ENCODE data around the gene MACROD2. TPM values are rescaled to one million over a fixed set of nuclear protein-coding genes. Genes with fewer than 3 reads are reported as not detected.
"Not testable (repeated sequence)": the region's sequence is repeated elsewhere in the genome, so short reads cannot be mapped to it uniquely, and the experiment has no call there.

The MACROD2 gene
- polyA plus RNA-seq, 1 donor from 2014 or later = 23.2 TPM

GRCh38 chr20:14033310-14033709 lies 38.0 kb downstream of the MACROD2 start:
- Histone ChIP-seq H3K27me3 (ENCODE audit: insufficient read depth, low read depth, low read length) (no peaks in the 10 kb centered on the region), H4K20me1 (ENCODE audit: insufficient read depth) (no peaks in the 10 kb centered on the region), H3K9ac (ENCODE audit: low read length) (no peak overlapping the region), H3K27ac (ENCODE audit: low read length) (no peak overlapping the region), H3K79me2 (replicated peaks; ENCODE audit: insufficient read depth, low read length) (no peaks in the 10 kb centered on the region), H3K9me3 (ENCODE audit: low read length) (no peaks in the 10 kb centered on the region), H3K4me3 (ENCODE audit: low read length) (no peak overlapping the region), H3K4me2 (ENCODE audit: low read length) (no peak overlapping the region), H3K36me3 (ENCODE audit: insufficient read depth, low read length) (no peaks in the 10 kb centered on the region), H3K9me2 (ENCODE audit: insufficient read depth, low read length) (no peaks in the 10 kb centered on the region), H3F3A (ENCODE audit: insufficient read depth, low read length, poor library complexity, severe bottlenecking) (no peaks in the 10 kb centered on the region), H2AFZ (ENCODE audit: low read depth, low read length) (no peak overlapping the region)
- TF ChIP-seq CTCF (IDR thresholded peaks at IDR 0.05; ENCODE audit: poor library complexity, severe bottlenecking) (no peak), POLR2AphosphoS5 (IDR thresholded peaks at IDR 0.05) (no peak), TAF1 (IDR thresholded peaks at IDR 0.05; ENCODE audit: low read depth) (no peak), SMC3 (conservative IDR thresholded peaks at IDR 0.05; ENCODE audit: poor library complexity) (no peak), EP300 (conservative IDR thresholded peaks at IDR 0.05; ENCODE audit: poor library complexity, severe bottlenecking) (no peak), REST (IDR thresholded peaks at IDR 0.05; ENCODE audit: borderline replicate concordance) (no peak), EZH2 (IDR thresholded peaks at IDR 0.05; ENCODE audit: borderline replicate concordance, insufficient read depth, low read length, poor library complexity, severe bottlenecking) (no peak), RAD21 (conservative IDR thresholded peaks at IDR 0.05) (no peak), MXI1 (conservative IDR thresholded peaks at IDR 0.05; ENCODE audit: poor library complexity, severe bottlenecking) (no peak)

- Histone ChIP-seq H4K20me1 (ENCODE audit: insufficient read depth) (no peaks in the 10 kb centered on the region), H3K9me2 (ENCODE audit: insufficient read depth, low read length) (no peaks in the 10 kb centered on the region), H3K79me2 (replicated peaks; ENCODE audit: insufficient read depth, low read length) (no peaks in the 10 kb centered on the region), H3K9ac (ENCODE audit: low read length) (no peak overlapping the region), H3K4me3 (ENCODE audit: low read length) (no peak overlapping the region), H2AFZ (ENCODE audit: low read depth, low read length) (no peak overlapping the region), H3K9me3 (ENCODE audit: low read length) (no peaks in the 10 kb centered on the region), H3K4me2 (ENCODE audit: low read length) (no peak overlapping the region), H3K27me3 (ENCODE audit: insufficient read depth, low read depth, low read length) (no peaks in the 10 kb centered on the region), H3F3A (ENCODE audit: insufficient read depth, low read length, poor library complexity, severe bottlenecking) (no peaks in the 10 kb centered on the region), H3K36me3 (ENCODE audit: insufficient read depth, low read length) (no peaks in the 10 kb centered on the region), H3K27ac (ENCODE audit: low read length) (no peak overlapping the region)
- TF ChIP-seq MXI1 (conservative IDR thresholded peaks at IDR 0.05; ENCODE audit: poor library complexity, severe bottlenecking) (no peak), EP300 (conservative IDR thresholded peaks at IDR 0.05; ENCODE audit: poor library complexity, severe bottlenecking) (no peak), EZH2 (IDR thresholded peaks at IDR 0.05; ENCODE audit: borderline replicate concordance, insufficient read depth, low read length, poor library complexity, severe bottlenecking) (no peak), SMC3 (conservative IDR thresholded peaks at IDR 0.05; ENCODE audit: poor library complexity) (no peak)
These were observed 41.3 kb downstream of the MACROD2 start for GRCh38 chr20:14036567-14036966.

- not testable (repeated sequence) for H3K27ac ChIP-seq (ENCODE audit: low read length); H3K9me2 ChIP-seq (ENCODE audit: insufficient read depth, low read length); H4K20me1 ChIP-seq (ENCODE audit: insufficient read depth); H3K9me3 ChIP-seq (ENCODE audit: low read length); H3K36me3 ChIP-seq (ENCODE audit: insufficient read depth, low read length); H2AFZ ChIP-seq (ENCODE audit: low read depth, low read length); H3F3A ChIP-seq (ENCODE audit: insufficient read depth, low read length, poor library complexity, severe bottlenecking); H3K9ac ChIP-seq (ENCODE audit: low read length); H3K4me3 ChIP-seq (ENCODE audit: low read length); H3K27me3 ChIP-seq (ENCODE audit: insufficient read depth, low read depth, low read length); H3K79me2 ChIP-seq (replicated peaks; ENCODE audit: insufficient read depth, low read length); H3K4me2 ChIP-seq (ENCODE audit: low read length)
These were observed 49.5 kb downstream of the MACROD2 start for GRCh38 chr20:14044712-14045276.
